NCI-H1930 (cell line): ENCODE data around the gene SH2D2A.
"Not testable (repeated sequence)": the region's sequence is repeated elsewhere in the genome, so short reads cannot be mapped to it uniquely, and the experiment has no call there.

ENCODE experiments used
- DNase-seq, 2 experiments: peaks; one replicate each; lab custom pipeline; 2025; lab: John Stamatoyannopoulos, UW

SH2D2A gene

DNA sequence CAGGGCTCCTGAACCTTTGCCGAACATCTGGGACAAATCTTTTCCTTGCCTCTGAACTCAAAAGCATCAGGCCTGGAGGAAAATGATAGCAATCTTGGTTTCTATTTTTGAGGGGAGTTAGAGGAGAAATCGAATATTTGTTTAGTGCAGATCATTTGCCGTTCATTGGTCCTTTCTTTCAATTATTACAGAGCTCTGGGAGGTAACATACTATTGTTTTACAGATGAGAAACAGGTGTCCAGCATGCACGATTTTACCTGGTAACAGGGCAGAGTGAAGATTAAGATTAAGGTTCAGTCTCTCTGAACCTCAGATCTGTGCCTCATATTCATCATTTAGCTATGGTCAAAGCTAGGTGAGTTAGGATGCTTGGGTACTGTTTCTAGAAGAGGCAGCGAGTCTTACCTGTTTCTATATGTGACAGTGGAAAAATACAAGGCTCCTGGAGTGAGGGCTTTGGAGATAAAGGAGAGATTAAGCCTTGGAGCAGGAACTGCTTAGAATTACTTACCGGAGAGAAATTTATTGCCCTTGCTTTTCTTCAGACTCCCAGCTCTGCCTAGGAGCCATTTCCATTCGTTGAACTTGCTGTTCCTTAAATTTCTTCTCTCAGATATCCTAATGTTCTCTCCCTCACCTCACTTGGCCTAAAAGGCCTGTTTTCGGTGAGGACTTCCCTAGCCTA, 47.9 kb downstream of the SH2D2A start:
- DNase-seq: no peak

DNA sequence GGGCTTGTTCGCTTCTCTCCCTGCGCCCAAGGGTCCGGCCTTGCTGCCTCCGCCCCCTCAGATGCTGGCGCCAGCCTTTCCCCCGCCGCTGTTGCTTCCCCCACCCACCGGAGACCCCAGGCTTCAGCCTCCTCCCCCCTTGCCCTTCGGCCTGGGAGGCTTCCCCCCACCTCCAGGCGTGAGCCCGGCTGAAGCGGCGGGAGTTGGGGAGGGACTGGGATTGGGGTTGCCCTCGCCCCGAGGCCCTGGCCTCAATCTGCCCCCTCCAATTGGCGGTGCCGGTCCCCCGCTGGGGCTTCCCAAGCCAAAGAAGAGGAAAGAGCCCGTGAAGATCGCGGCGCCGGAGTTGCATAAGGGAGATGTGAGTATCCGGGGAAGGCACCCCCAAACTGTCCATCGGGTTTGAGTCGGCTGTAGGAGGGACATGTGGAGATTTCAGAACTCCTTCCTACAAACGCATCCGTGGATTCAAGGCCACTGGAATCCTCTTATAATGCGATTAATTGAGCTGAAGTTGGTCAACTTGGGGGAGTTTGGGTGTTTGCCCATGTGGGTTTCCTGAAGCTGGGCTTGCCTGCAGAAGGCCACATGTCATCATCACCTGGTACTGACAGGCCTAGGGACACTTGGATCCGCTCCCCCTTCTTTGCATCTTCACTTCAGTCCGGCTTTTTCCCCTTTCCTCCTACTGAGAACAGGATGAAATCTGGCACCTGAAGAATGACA, 48.6 kb downstream of the SH2D2A start:
- no peak for DNase-seq

DNA sequence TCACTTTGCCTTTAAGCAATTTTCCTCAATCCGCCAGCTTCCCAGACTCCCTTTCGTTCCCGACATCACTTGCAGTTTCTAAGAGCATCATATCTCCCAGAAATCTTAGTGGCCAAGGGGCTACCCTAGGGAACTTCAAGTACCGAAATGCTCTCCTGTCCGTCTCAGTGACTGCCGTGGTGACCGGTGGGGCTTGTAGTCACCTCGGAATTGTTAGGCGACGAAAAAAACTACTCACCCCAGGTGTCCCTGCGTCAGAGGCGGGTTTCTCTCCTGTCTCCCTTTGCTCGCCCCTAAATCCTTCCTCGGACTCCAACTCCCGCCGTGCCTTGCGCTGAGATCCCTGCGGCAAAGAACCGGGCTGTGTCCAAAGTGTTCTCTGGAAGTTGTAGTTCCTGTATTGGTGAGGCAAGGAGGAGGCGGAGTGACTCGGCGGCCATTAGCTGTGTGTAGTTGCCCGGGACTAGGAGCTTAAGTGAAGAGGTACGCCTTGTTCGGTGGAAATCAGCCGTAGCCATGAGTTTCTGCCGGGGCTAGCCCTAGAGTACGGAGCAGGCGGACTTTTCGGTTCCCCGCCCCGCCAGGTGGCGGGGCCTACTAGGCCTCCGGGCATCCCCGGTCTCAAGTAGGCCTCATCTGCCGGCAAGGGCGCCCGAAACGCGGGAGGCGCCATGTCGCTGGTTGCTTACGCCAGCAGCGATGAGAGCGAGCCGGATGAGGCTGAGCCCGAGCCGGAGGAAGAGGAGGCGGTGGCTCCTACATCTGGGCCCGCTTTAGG, 49.4 kb downstream of the SH2D2A start, which contains the start of gene PRCC:
PRCC (plus strand) TSS at position 435 of the 778 bp plus-strand sequence; CDS start at position 672, 237 bp downstream.
- peak; percentile 98 to 99 for DNase-seq

DNA sequence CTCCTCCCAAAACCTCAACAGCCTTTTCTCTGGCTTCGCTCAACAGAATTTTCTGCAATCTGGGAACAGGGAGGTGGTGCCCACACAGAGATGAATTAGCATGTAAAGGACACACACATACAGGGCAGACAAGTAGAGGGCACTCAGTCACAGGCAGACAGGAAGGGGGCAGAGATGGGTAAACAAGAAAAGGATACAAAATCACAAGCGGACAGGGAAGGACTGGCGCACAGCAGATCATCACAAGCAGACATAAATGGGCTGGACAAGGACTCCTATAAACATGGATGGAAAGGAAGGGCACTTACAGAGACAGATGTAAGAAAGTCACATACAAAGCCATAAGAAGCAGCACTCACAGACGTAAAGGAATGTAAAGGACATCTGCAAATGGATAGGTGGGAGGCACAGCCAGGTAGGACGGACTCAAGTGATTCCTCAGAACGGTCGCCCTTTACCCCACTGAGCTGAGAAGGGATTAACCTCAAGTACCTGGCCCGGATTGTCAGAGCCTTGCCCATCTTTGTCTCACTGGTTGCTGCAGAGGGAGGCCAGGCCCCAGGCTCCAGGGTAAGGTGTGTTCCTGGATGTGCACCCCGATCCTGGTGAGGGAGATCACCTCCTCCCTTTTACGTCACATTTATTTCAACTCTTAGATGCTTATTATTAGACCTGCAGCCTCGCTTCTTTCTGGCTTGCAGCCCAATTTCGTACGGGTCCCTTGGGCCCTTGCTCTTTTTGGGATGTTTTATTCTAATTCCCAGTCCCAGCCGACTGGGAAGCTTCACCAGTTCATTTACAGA, 50.1 kb downstream of the SH2D2A start:
- DNase-seq: no peak

DNA sequence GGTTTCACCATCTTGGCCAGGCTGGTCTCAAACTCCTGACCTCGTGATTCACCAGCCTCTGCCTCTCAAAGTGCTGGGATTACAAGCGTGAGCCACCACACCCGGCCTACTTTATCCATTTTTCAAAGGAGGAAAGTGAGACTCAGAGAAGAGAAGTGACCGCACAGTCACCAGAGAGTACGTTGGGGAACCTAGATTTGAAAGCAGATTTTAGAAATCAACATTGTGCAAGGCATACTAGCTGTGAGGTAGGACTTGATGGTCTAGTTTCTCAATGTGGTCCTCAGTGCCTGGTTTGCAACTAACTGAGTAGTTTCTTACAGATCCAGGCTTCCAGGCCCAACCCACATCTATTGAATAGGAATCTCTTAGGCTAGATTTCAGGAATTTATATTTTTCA, 51.0 kb downstream of the SH2D2A start:
- no peak for DNase-seq

DNA sequence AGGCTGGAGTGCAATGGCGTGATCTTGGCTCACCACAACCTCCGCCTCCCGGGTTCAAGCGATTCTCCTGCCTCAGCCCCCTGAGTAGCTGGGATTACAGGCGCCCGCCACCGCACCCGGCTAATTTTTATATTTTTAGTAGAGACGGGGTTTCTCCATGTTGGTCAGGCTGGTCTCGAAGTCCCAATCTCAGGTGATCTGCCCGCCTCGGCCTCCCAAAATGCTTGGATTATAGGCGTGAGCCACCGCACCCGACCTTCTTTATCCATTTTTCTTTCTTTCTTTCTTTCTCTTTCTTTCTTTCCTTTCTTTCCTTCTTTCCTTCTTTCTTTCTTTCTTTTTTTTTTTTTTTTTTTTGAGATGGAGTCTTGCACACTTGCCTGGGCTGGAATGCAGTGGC, 51.5 kb downstream of the SH2D2A start:
- DNase-seq: not testable (repeated sequence)

DNA sequence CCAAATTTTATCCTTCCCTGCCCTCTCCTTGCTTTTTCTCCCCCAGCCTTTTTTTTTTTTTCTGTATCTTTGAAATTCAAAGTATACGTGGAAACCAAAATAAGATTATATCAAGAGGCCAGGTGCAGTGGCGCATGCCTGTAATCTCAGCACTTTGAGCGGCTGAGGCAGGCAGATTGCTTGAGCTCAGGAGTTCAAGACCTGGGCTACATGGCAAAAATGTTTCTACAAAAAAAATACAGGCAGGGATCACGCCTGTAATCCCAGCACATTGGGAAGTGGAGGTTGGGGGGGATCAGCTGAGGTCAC, 55.9 kb downstream of the SH2D2A start:
- no peak for DNase-seq

DNA sequence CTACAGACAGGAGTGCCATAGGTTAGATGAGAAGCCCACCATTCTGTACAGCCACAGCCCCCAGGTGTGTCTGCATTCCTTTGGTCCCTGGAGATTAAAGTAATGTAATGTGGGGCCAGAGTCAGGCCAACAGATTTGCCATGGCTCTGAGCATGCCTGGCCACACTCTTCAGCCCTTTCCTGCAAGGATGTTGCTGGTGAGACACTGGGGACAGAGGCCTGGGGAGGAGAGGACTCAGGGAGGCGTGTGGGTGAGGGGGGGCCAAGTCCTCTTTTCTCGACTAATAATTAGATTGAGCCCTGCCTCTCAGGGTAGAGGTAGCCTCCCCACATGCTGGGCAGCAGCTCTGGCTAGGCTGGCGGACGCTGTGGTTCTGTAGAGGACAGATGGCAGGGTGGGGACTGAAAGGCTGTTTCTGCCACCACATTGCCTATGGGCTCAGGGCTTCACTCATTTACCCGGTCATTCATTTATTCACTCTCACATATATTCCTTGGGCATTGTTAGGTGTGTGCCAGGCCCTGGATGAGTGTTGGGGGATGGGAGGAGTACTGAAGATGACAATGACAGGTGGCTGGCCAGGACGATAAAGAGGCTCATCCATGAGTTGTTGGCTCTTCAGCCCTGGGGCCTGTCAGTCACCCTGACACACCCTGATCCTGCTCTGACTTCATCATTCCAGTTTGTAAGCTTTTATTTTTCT, 56.4 kb downstream of the SH2D2A start:
- DNase-seq: no peak

DNA sequence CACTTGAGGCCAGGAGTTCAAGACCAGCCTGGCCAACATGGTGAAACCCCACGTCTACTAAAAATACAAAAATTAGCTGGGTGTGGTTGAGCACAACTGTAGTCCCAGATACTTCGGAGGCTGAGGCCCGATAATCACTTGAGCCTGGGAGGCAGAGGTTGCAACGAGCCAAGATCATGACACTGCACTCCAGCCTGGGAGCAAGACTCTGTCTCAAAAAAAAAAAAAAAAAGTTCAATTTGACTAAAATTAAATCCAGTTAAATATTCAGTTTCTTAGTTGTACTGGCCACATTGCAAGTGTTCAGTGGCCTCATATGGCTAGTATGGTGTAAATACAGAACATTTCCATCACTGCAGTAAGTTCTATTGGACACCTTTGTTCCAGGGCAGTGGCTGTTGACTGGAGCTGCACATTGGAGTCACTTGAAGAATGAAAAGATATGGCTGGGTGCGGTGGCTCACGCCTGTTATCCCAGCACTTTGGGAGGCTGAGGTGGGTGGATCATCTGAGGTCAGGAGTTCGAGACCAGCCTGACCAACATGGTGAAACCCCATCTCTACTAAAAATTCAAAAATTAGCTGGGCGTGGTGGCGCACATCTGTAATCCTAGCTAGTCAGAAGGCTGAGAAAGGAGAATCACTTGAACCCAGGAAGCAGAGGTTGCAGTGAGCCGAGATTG, 58.9 kb downstream of the SH2D2A start:
- not testable (repeated sequence) for DNase-seq

DNA sequence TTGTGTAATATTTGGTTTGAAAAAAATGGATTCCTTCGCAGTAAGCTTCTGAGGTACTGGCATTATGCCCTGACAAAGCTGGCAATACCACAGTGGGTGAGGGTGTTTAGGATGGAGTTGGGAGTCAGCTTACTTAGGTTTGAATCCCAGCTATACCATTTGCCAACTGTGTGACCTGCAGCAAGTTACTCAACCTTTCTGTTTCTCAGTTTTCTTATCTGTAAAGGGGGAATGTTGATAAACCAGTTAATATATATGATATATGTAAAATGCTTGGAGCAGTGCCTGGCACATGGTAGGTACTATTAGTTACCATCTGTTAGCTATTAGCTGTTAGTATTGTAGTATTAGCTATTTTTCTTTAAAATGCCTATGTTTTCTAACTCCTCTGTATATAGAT, 60.3 kb downstream of the SH2D2A start:
- no peak for DNase-seq
